Endodermal cell (in vitro differentiated cells): Measurements from ENCODE around the gene SULT1C3. TPM values are rescaled to one million over a fixed set of nuclear protein-coding genes. Genes with fewer than 3 reads are reported as not detected.

Source experiments
- DNase-seq: peaks from one replicate; pipeline ENCODE4 v3.0.0-alpha.2; 2017
- H3K27ac ChIP-seq: 2 replicates; pipeline ENCODE4 v1.5.1; 2013; ENCODE audit warnings: mild to moderate bottlenecking, low read depth, low read length, moderate library complexity
- H3K27me3 ChIP-seq: 2 replicates; pipeline ENCODE4 v1.6.1; 2013; ENCODE audit warnings: mild to moderate bottlenecking, low read length, moderate library complexity; ENCODE audit not compliant: insufficient read depth, control insufficient read depth, poor library complexity, severe bottlenecking
- H3K36me3 ChIP-seq: 2 replicates; pipeline ENCODE4 v1.7.0; 2013; ENCODE audit warnings: mild to moderate bottlenecking, low read length, moderate library complexity; ENCODE audit not compliant: control insufficient read depth, insufficient read depth
- H3K4me1 ChIP-seq: one replicate; pipeline ENCODE4 v1.7.0; 2013; ENCODE audit warnings: low read length; ENCODE audit not compliant: control insufficient read depth, insufficient read depth
- H3K4me3 ChIP-seq: 2 replicates; pipeline ENCODE4 v1.5.1; 2013; ENCODE audit warnings: mild to moderate bottlenecking, low read length, moderate library complexity
- H3K9ac ChIP-seq: 2 replicates; pipeline ENCODE4 v1.6.1; 2013; ENCODE audit warnings: mild to moderate bottlenecking, low read length, moderate library complexity; ENCODE audit not compliant: poor library complexity, severe bottlenecking; ENCODE audit errors: extremely low read depth
- H3K9me3 ChIP-seq: 2 replicates; pipeline ENCODE4 v1.6.1; 2013; ENCODE audit warnings: mild to moderate bottlenecking, low read length, moderate library complexity; ENCODE audit not compliant: control insufficient read depth
- H3K27ac Mint-ChIP-seq: 2 replicates; pipeline ENCODE4 v1.8.0; 2020; ENCODE audit warnings: mixed read lengths
- H3K27me3 Mint-ChIP-seq: 2 replicates; pipeline ENCODE4 v1.8.0; 2021; ENCODE audit warnings: mild to moderate bottlenecking, mixed read lengths; ENCODE audit not compliant: insufficient read depth
- H3K36me3 Mint-ChIP-seq: 2 replicates; pipeline ENCODE4 v1.8.0; 2020; ENCODE audit warnings: low read depth, mixed read lengths
- H3K4me1 Mint-ChIP-seq: 2 replicates; pipeline ENCODE4 v1.8.0; 2020; ENCODE audit warnings: mixed read lengths
- H3K4me3 Mint-ChIP-seq: 2 replicates; pipeline ENCODE4 v1.8.0; 2020; ENCODE audit warnings: mild to moderate bottlenecking, moderate library complexity, mixed read lengths
- H3K9me3 Mint-ChIP-seq: 2 replicates; pipeline ENCODE4 v1.8.0; 2020; ENCODE audit warnings: mild to moderate bottlenecking, mixed read lengths
- WGBS, 2 experiments: methylation state at CpG; one replicate each; pipeline versions ENCODE4 v1.1.5 to v1.1.7; 2013; ENCODE audit warnings: missing lambda C conversion rate in 2 of 2, mixed read lengths in 1 of 2; ENCODE audit not compliant: insufficient coverage in 1 of 2, insufficient read length in 1 of 2; 5-methylcytosine and 5-hydroxymethylcytosine counted together
- total RNA-seq, 2 donors: library from RNA; stranded (reverse); fragmentation: NEBNext Ultra II Directional in 1 of 2; extraction: Animal tissue kit (Norgen Biotek cat#: 25700) in 1 of 2; gene quantifications; 2 replicates in 1 of 2; 3 replicates in 1 of 2; pipeline ENCODE4 v1.2.1, GENCODE V29; 2021
- TF ChIP-seq, protein P1 (sequence below): fragments of 200-600 bp; sonication (generic); conservative IDR thresholded peaks from 2 replicates; pipeline ENCODE4 v1.5.0; 2021; ENCODE audit warnings: antibody characterized with exemption, mild to moderate bottlenecking

Gene SULT1C3
- total RNA-seq, 2 donors from 2014 or later: not detected

DNA sequence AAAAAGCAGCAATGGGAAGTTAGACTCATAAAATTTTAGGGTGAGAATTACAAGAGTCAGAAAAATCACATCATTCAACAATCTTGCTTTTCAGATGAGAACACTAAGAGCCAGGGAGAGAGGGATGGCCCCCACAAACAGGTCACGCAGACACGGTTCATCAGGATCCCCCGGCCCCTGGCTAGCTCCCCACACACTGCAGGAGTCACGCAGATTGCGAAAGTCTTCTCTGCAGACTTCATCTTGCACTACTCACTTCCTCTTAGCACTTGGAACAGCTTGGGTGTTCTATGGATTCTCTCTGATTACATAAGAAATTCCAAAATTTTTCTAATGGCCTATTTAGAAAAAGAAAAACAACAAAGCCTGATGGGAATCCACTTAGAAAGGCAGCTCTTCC is 27.3 kb downstream of the SULT1C3 start:
- H3K27ac ChIP-seq: no peak overlapping the region

DNA sequence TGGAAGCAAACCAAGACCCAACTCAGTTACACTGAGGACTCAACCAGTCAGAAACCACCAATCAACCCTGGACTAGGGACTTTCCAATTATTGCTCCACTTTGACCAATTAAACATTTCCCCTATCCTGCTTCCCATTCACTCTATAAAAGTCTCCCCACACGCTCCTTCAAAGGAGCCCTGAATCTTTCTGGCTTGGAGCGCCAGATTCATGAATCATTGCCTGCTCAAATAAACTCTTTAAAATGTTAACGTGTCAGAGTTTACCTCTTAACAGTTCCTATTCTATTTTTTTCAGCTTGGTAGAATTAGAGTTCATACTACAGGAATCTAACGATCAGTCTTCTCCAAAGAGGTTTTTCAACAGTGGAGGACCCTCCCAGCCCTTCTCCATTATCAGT is 28.2 kb downstream of the SULT1C3 start:
- DNase-seq: no peak
- H3K4me1 ChIP-seq: no peaks in the 10 kb centered on the region
- no peak overlapping the region for H3K27ac ChIP-seq
- H3K9ac ChIP-seq: no peak overlapping the region
- no peak overlapping the region for H3K27ac Mint-ChIP-seq
- H3K4me1 Mint-ChIP-seq: no peaks in the 10 kb centered on the region
- no peak overlapping the region for H3K4me3 Mint-ChIP-seq
- TF ChIP-seq, protein P1, sequence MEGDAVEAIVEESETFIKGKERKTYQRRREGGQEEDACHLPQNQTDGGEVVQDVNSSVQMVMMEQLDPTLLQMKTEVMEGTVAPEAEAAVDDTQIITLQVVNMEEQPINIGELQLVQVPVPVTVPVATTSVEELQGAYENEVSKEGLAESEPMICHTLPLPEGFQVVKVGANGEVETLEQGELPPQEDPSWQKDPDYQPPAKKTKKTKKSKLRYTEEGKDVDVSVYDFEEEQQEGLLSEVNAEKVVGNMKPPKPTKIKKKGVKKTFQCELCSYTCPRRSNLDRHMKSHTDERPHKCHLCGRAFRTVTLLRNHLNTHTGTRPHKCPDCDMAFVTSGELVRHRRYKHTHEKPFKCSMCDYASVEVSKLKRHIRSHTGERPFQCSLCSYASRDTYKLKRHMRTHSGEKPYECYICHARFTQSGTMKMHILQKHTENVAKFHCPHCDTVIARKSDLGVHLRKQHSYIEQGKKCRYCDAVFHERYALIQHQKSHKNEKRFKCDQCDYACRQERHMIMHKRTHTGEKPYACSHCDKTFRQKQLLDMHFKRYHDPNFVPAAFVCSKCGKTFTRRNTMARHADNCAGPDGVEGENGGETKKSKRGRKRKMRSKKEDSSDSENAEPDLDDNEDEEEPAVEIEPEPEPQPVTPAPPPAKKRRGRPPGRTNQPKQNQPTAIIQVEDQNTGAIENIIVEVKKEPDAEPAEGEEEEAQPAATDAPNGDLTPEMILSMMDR: no peak
- H3K36me3 Mint-ChIP-seq: no peaks in the 10 kb centered on the region
- no peaks in the 10 kb centered on the region for H3K9me3 Mint-ChIP-seq
- no peaks in the 10 kb centered on the region for H3K27me3 Mint-ChIP-seq
- H3K36me3 ChIP-seq: no peaks in the 10 kb centered on the region
- H3K4me3 ChIP-seq: no peak overlapping the region
- no peaks in the 10 kb centered on the region for H3K27me3 ChIP-seq
- H3K9me3 ChIP-seq: no peaks in the 10 kb centered on the region
- WGBS, 2 experiments: 71 to 83% methylated on average over 4 of the region's 4 CpGs

More for the DNA sequence above, 27.3 kb downstream of the SULT1C3 start:
- Histone ChIP-seq H3K9ac (no peak overlapping the region), H3K9me3 (no peaks in the 10 kb centered on the region), H3K4me1 (no peaks in the 10 kb centered on the region), H3K27me3 (no peaks in the 10 kb centered on the region), H3K4me3 (no peak overlapping the region), H3K36me3 (no peaks in the 10 kb centered on the region)
- no peaks in the 10 kb centered on the region for H3K27me3 Mint-ChIP-seq
- no peak for DNase-seq
- WGBS, 2 experiments: 84 to 95% methylated on average over 4 to 5 of the region's 5 CpGs
- H3K4me1 Mint-ChIP-seq: no peaks in the 10 kb centered on the region
- TF ChIP-seq, protein P1: no peak
- no peak overlapping the region for H3K4me3 Mint-ChIP-seq
- no peaks in the 10 kb centered on the region for H3K36me3 Mint-ChIP-seq
- H3K9me3 Mint-ChIP-seq: no peaks in the 10 kb centered on the region
- no peak overlapping the region for H3K27ac Mint-ChIP-seq

DNA sequence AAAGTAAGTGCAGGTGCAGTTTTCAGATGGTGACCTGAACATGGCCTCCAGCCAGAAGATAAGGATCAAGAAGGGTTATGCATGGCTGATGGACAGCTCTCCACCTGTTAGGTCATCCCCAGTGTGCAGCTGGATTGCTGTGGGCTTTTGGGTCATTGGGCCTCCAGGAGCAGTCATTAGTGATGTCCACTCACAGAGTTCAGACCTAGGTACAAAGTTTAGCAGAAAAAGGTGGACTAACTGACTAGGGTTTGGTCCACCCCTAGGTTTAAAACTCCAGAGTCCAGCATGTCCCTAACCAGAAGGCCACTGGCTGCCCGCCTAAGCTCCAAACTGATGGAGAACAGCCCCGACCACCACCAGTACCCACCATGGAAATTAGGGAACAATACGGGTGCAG is 30.6 kb downstream of the SULT1C3 start:
- WGBS, 2 experiments: 64 to 76% methylated on average over 2 to 3 of the region's 3 CpGs

More for the DNA sequence above, 30.6 kb downstream of the SULT1C3 start:
- no peak overlapping the region for H3K9ac ChIP-seq
- Mint-ChIP-seq H3K27ac (no peak overlapping the region), H3K27me3 (no peaks in the 10 kb centered on the region), H3K36me3 (no peaks in the 10 kb centered on the region), H3K9me3 (no peaks in the 10 kb centered on the region), H3K4me1 (no peaks in the 10 kb centered on the region), H3K4me3 (no peak overlapping the region)
- DNase-seq: no peak
- H3K9me3 ChIP-seq: no peaks in the 10 kb centered on the region
- no peaks in the 10 kb centered on the region for H3K36me3 ChIP-seq
- TF ChIP-seq, protein P1: no peak
- H3K4me3 ChIP-seq: no peak overlapping the region
- H3K4me1 ChIP-seq: no peaks in the 10 kb centered on the region
- no peaks in the 10 kb centered on the region for H3K27me3 ChIP-seq
- H3K27ac ChIP-seq: no peak overlapping the region
